ENCODE results near the gene GPR32.
A peak's percentile ranks its signal among the peaks of the same experiment; 100 is the strongest.
"Not testable (repeated sequence)": the region's sequence is repeated elsewhere in the genome, so short reads cannot be mapped to it uniquely, and the experiment has no call there.

Gene GPR32

DNA sequence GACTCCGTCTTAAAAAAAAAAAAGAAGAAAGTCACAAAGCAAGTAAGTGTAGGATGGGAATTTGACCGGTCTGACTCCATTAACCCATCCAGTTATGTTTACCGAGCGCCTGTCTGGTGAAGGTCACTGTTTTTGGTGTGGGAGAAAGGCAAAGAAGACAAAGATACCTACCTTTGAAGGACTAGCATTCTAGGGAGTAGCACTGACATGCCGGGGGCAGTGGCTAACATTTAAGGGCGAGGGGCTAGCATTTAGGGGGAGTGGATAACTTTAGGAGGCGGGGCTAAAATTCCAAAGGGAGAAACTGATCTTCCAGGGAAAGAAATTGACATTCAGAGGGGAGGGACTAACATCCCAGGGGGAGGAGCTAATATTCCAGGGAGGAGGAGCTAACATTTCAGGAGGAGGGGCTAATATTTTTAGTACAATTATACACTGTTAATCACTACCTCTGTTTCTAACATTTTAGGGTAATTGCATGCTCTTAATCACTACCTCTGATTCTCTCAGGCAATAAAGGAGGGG lies 8.7 kb downstream of the GPR32 start:
- DNase-seq (ENCODE audit: low spot score): no peak
- TF ChIP-seq, protein P1, sequence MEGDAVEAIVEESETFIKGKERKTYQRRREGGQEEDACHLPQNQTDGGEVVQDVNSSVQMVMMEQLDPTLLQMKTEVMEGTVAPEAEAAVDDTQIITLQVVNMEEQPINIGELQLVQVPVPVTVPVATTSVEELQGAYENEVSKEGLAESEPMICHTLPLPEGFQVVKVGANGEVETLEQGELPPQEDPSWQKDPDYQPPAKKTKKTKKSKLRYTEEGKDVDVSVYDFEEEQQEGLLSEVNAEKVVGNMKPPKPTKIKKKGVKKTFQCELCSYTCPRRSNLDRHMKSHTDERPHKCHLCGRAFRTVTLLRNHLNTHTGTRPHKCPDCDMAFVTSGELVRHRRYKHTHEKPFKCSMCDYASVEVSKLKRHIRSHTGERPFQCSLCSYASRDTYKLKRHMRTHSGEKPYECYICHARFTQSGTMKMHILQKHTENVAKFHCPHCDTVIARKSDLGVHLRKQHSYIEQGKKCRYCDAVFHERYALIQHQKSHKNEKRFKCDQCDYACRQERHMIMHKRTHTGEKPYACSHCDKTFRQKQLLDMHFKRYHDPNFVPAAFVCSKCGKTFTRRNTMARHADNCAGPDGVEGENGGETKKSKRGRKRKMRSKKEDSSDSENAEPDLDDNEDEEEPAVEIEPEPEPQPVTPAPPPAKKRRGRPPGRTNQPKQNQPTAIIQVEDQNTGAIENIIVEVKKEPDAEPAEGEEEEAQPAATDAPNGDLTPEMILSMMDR (IDR thresholded peaks at IDR 0.05; ENCODE audit: extremely low read depth, insufficient read depth, missing control alignments): no peak
- in situ Hi-C loops (cut with MboI; ENCODE audit: low pct_unique_long_range_greater_than_20kb, low sequenced_read_pairs, unreplicated experiment): loop anchor here (25.0 kb wide), 2 partner anchors 242 to 417 kb away; partner anchors contain the start of gene NAPSA

DNA sequence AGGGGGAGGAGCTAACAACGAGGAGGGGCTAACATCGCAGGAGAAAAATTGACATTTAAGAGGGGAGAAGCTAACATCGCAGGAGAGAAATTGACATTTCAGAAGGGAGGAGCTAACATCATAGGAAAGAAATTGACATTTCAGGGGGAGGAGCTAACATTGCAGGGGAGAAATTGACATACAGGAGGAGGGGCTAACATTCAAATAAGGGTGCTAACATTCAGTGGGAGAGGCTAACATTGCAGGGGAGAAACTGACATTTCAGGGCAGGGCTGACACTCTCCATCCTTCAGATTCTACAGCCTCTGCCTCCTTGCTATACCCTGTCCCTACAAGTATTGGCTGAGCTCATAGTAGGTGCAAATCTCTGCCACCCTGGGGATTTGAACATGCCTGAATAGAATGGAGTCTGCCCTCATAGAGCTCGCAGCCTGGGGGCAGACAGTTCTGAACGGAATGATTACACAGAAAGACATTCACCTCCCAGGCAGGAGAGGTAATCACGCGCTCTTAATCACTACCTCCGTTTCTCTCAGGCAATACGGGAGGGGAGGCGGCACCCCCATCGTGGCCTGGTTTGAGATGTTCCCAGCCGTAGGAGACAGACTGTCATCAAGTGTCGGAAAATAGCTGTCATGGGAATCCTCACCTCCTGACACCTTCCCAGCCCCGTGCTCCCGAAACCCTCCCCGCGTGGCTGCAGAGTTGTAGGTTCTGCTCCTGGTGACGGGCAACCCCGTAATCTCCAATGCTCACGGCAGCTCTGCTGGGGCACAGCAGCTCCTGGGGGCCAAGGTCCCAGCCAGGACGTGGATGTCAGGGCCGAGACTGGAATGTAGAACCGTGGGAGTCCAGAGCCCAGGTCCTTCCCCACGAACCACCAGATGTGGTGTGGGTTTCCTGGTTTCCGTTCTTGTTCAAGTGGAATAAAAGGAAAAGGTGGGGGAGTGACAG lies 9.5 kb downstream of the GPR32 start:
- in situ Hi-C loops (cut with MboI; ENCODE audit: low pct_unique_long_range_greater_than_20kb, low sequenced_read_pairs, unreplicated experiment): loop anchor here (25.0 kb wide), 2 partner anchors 242 to 417 kb away; partner anchors contain the start of gene NAPSA
- TF ChIP-seq, protein P1 (IDR thresholded peaks at IDR 0.05; ENCODE audit: extremely low read depth, insufficient read depth, missing control alignments): no peak
- DNase-seq (ENCODE audit: low spot score): peak; percentile 20

DNA sequence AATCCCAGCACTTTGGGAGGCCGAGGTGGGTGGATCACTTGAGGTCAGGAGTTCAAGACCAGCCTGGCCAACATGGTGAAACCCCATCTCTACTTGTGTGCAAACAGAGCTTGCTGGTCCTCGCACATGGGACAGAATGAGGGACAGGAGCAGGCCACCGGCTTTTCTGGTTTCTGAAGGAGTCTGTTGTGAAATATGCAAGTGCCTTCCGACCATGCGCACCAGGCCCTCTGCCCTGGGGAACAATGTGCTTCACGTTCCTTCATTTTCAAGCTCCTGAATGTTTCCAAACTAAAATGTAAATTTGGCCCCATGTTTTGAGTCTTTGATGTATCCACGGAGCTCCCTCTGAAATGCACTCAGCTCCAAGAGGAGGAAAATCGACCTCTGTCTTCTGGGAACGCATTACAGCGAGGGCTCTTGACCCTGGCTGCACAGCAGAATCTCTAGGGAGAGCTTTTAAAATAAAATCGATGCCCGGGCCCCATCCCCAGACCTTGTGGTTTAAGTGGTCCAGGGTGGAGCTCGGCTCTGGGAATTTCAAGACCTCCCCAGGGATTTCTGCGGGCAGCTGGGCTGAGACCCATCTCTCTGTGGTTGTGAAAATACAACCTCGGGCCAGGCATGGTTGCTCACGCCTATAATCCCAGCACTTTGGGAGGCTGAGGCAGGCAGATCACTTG lies 10.6 kb downstream of the GPR32 start:
- TF ChIP-seq, protein P1 (IDR thresholded peaks at IDR 0.05; ENCODE audit: extremely low read depth, insufficient read depth, missing control alignments): no peak
- no peak for DNase-seq (ENCODE audit: low spot score)
- in situ Hi-C loops (cut with MboI; ENCODE audit: low pct_unique_long_range_greater_than_20kb, low sequenced_read_pairs, unreplicated experiment): loop anchor here (25.0 kb wide), 2 partner anchors 244 to 419 kb away; partner anchors contain the start of gene NAPSA

DNA sequence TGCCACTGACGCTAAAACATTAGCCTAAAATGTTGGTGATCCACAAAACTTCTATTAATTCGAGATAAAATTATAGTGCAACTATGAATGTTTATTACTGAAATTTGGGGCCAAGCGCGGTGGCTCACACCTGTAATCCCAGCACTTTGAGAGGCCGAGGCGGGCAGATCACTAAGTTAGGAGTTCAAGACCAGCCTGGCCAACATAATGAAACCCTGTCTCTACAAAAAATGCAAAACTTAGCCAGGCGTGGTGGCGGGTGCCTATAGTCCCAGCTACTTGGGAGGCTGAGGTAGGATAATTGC lies 13.5 kb downstream of the GPR32 start:
- not testable (repeated sequence) for DNase-seq (ENCODE audit: low spot score)
- in situ Hi-C loops (cut with MboI; ENCODE audit: low pct_unique_long_range_greater_than_20kb, low sequenced_read_pairs, unreplicated experiment): loop anchor here (25.0 kb wide), 2 partner anchors 246 to 421 kb away; partner anchors contain the start of gene NAPSA

DNA sequence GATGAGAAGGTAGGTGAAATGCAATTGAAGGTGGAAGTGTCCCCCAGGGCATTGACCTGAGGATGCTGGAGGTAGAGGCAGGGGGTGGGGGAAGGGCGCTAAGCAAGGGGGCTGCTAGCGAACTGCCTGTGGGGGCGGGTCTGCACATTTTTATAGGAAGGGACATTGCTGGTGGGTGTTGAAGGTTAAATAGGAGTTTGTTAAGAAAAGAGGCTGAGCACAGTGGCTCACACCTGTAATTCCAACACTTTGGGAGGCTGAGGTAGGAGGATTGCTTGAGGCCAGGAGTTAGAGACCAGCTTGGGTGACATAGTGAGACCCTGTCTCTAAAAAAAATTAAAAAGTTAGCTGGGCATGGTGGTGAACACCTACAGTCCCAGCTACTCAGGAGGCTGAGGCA lies 14.4 kb downstream of the GPR32 start:
- TF ChIP-seq, protein P1 (IDR thresholded peaks at IDR 0.05; ENCODE audit: extremely low read depth, insufficient read depth, missing control alignments): no peak
- no peak for DNase-seq (ENCODE audit: low spot score)
- in situ Hi-C loops (cut with MboI; ENCODE audit: low pct_unique_long_range_greater_than_20kb, low sequenced_read_pairs, unreplicated experiment): loop anchor here (25.0 kb wide), 2 partner anchors 247 to 422 kb away; partner anchors contain the start of gene NAPSA

DNA sequence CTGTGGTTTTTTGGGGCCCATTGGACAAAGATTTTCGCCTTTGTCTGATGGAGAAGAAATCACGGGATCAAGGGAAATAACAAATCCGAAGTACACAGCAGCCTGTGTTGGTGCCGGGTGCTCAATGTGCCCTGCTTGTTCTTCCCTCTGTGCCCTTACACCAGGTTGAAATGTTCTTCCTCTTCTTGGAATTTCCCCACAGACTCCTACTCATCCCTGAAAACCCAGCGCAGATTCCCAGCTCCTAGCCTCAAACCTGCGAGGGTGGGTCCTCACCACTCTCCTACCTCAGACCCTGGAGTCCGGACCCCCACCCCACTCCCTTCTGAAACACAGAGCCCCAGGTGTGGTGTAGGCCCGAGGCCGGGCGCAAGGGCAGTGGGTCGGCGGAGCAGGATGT lies 15.1 kb downstream of the GPR32 start:
- in situ Hi-C loops (cut with MboI; ENCODE audit: low pct_unique_long_range_greater_than_20kb, low sequenced_read_pairs, unreplicated experiment): loop anchor here (25.0 kb wide), 2 partner anchors 248 to 423 kb away; partner anchors contain the start of gene NAPSA
- TF ChIP-seq, protein P1 (IDR thresholded peaks at IDR 0.05; ENCODE audit: extremely low read depth, insufficient read depth, missing control alignments): no peak
- no peak for DNase-seq (ENCODE audit: low spot score)
